Activated naive CD8-positive, alpha-beta T cell (primary cell): ENCODE results near the gene NUP93.
"Not testable (repeated sequence)": the region's sequence is repeated elsewhere in the genome, so short reads cannot be mapped to it uniquely, and the experiment has no call there.

ENCODE experiments used
- H3K27ac Mint-ChIP-seq: one replicate; pipeline ENCODE4 v1.8.0; 2021; ENCODE audit warnings: mixed read lengths
- H3K27me3 Mint-ChIP-seq: one replicate; pipeline ENCODE4 v1.8.0; 2021; ENCODE audit warnings: mixed read lengths
- H3K36me3 Mint-ChIP-seq: one replicate; pipeline ENCODE4 v1.8.0; 2021; ENCODE audit warnings: mixed read lengths
- H3K4me1 Mint-ChIP-seq: one replicate; pipeline ENCODE4 v1.8.0; 2021; ENCODE audit warnings: low read depth, mixed read lengths
- H3K4me3 Mint-ChIP-seq: one replicate; pipeline ENCODE4 v1.8.0; 2021; ENCODE audit warnings: mild to moderate bottlenecking, mixed read lengths
- H3K9me3 Mint-ChIP-seq: one replicate; pipeline ENCODE4 v1.8.0; 2021; ENCODE audit warnings: low read depth, mixed read lengths

NUP93 gene

GRCh38 chr16:56877486-56878182 lies 147.7 kb downstream of the NUP93 start:
- H3K27ac Mint-ChIP-seq: no peak overlapping the region
- H3K9me3 Mint-ChIP-seq: no peaks in the 10 kb centered on the region
- H3K4me1 Mint-ChIP-seq: no peaks in the 10 kb centered on the region
- no peak overlapping the region for H3K4me3 Mint-ChIP-seq
- no peaks in the 10 kb centered on the region for H3K36me3 Mint-ChIP-seq
- no peaks in the 10 kb centered on the region for H3K27me3 Mint-ChIP-seq

- H3K9me3 Mint-ChIP-seq: no peaks in the 10 kb centered on the region
- no peaks in the 10 kb centered on the region for H3K36me3 Mint-ChIP-seq
- no peak overlapping the region for H3K4me3 Mint-ChIP-seq
- no peak overlapping the region for H3K27ac Mint-ChIP-seq
- H3K27me3 Mint-ChIP-seq: no peaks in the 10 kb centered on the region
- no peaks in the 10 kb centered on the region for H3K4me1 Mint-ChIP-seq
Measured at GRCh38 chr16:56878282-56878854, 148.4 kb downstream of the NUP93 start.

GRCh38 chr16:56879276-56879675 lies 149.3 kb downstream of the NUP93 start:
- Mint-ChIP-seq H3K36me3 (no peaks in the 10 kb centered on the region), H3K27me3 (no peaks in the 10 kb centered on the region), H3K4me3 (no peak overlapping the region), H3K9me3 (no peaks in the 10 kb centered on the region), H3K4me1 (no peaks in the 10 kb centered on the region), H3K27ac (no peak overlapping the region)

GRCh38 chr16:56880176-56880575 lies 150.2 kb downstream of the NUP93 start:
- no peaks in the 10 kb centered on the region for H3K9me3 Mint-ChIP-seq
- no peaks in the 10 kb centered on the region for H3K4me1 Mint-ChIP-seq
- H3K27me3 Mint-ChIP-seq: no peaks in the 10 kb centered on the region
- H3K4me3 Mint-ChIP-seq: no peak overlapping the region
- H3K27ac Mint-ChIP-seq: no peak overlapping the region
- no peaks in the 10 kb centered on the region for H3K36me3 Mint-ChIP-seq

GRCh38 chr16:56880685-56881084 lies 150.8 kb downstream of the NUP93 start:
- Mint-ChIP-seq H3K36me3 (no peaks in the 10 kb centered on the region), H3K4me1 (no peaks in the 10 kb centered on the region), H3K27ac (no peak overlapping the region), H3K9me3 (no peaks in the 10 kb centered on the region), H3K4me3 (no peak overlapping the region), H3K27me3 (no peaks in the 10 kb centered on the region)

- Mint-ChIP-seq H3K4me3 (no peak overlapping the region), H3K27ac (no peak overlapping the region), H3K4me1 (no peaks in the 10 kb centered on the region), H3K27me3 (no peaks in the 10 kb centered on the region), H3K9me3 (no peaks in the 10 kb centered on the region), H3K36me3 (no peaks in the 10 kb centered on the region)
Measured at GRCh38 chr16:56882077-56882800, 152.3 kb downstream of the NUP93 start.

GRCh38 chr16:56883586-56883985 lies 153.7 kb downstream of the NUP93 start:
- Mint-ChIP-seq H3K4me3 (no peak overlapping the region), H3K4me1 (no peaks in the 10 kb centered on the region), H3K9me3 (no peaks in the 10 kb centered on the region), H3K27me3 (no peaks in the 10 kb centered on the region), H3K27ac (no peak overlapping the region), H3K36me3 (no peaks in the 10 kb centered on the region)

- H3K4me3 Mint-ChIP-seq: no peak overlapping the region
- H3K4me1 Mint-ChIP-seq: no peaks in the 10 kb centered on the region
- no peak overlapping the region for H3K27ac Mint-ChIP-seq
- no peaks in the 10 kb centered on the region for H3K36me3 Mint-ChIP-seq
- H3K27me3 Mint-ChIP-seq: no peaks in the 10 kb centered on the region
- no peaks in the 10 kb centered on the region for H3K9me3 Mint-ChIP-seq
Measured at GRCh38 chr16:56884026-56884582, 154.2 kb downstream of the NUP93 start.

GRCh38 chr16:56884929-56885328 lies 155.0 kb downstream of the NUP93 start:
- not testable (repeated sequence) for H3K36me3 Mint-ChIP-seq, H3K27ac Mint-ChIP-seq, H3K4me1 Mint-ChIP-seq, H3K4me3 Mint-ChIP-seq, H3K9me3 Mint-ChIP-seq, H3K27me3 Mint-ChIP-seq

GRCh38 chr16:56885446-56886162 lies 155.7 kb downstream of the NUP93 start:
- H3K27me3 Mint-ChIP-seq: no peaks in the 10 kb centered on the region
- no peak overlapping the region for H3K4me3 Mint-ChIP-seq
- no peaks in the 10 kb centered on the region for H3K9me3 Mint-ChIP-seq
- H3K4me1 Mint-ChIP-seq: no peaks in the 10 kb centered on the region
- H3K27ac Mint-ChIP-seq: no peak overlapping the region
- no peaks in the 10 kb centered on the region for H3K36me3 Mint-ChIP-seq

- H3K4me1 Mint-ChIP-seq: no peaks in the 10 kb centered on the region
- H3K36me3 Mint-ChIP-seq: no peaks in the 10 kb centered on the region
- no peak overlapping the region for H3K27ac Mint-ChIP-seq
- no peaks in the 10 kb centered on the region for H3K9me3 Mint-ChIP-seq
- no peak overlapping the region for H3K4me3 Mint-ChIP-seq
- no peaks in the 10 kb centered on the region for H3K27me3 Mint-ChIP-seq
Measured at GRCh38 chr16:56886296-56886695, 156.4 kb downstream of the NUP93 start.

- H3K9me3 Mint-ChIP-seq: no peaks in the 10 kb centered on the region
- no peaks in the 10 kb centered on the region for H3K27me3 Mint-ChIP-seq
- H3K4me1 Mint-ChIP-seq: no peaks in the 10 kb centered on the region
- no peaks in the 10 kb centered on the region for H3K36me3 Mint-ChIP-seq
- H3K27ac Mint-ChIP-seq: no peak overlapping the region
- no peak overlapping the region for H3K4me3 Mint-ChIP-seq
Measured at GRCh38 chr16:56886826-56887225, 156.9 kb downstream of the NUP93 start.

- Mint-ChIP-seq H3K27ac (no peak overlapping the region), H3K9me3 (no peaks in the 10 kb centered on the region), H3K4me1 (no peaks in the 10 kb centered on the region), H3K4me3 (no peak overlapping the region), H3K36me3 (no peaks in the 10 kb centered on the region), H3K27me3 (no peaks in the 10 kb centered on the region)
Measured at GRCh38 chr16:56888806-56889205, 158.9 kb downstream of the NUP93 start.

GRCh38 chr16:56889206-56889605 lies 159.3 kb downstream of the NUP93 start:
- Mint-ChIP-seq H3K27ac (no peak overlapping the region), H3K27me3 (no peaks in the 10 kb centered on the region), H3K36me3 (no peaks in the 10 kb centered on the region), H3K4me1 (no peaks in the 10 kb centered on the region), H3K9me3 (no peaks in the 10 kb centered on the region), H3K4me3 (no peak overlapping the region)

GRCh38 chr16:56891685-56892084 lies 161.8 kb downstream of the NUP93 start:
- no peak overlapping the region for H3K4me3 Mint-ChIP-seq
- H3K27ac Mint-ChIP-seq: no peak overlapping the region
- H3K9me3 Mint-ChIP-seq: no peaks in the 10 kb centered on the region
- no peaks in the 10 kb centered on the region for H3K27me3 Mint-ChIP-seq
- no peaks in the 10 kb centered on the region for H3K36me3 Mint-ChIP-seq
- H3K4me1 Mint-ChIP-seq: no peaks in the 10 kb centered on the region
